Measurements from ENCODE around the gene HSPA13.
"Not testable (repeated sequence)": the region's sequence is repeated elsewhere in the genome, so short reads cannot be mapped to it uniquely, and the experiment has no call there.

Gene HSPA13
- 33.0 to 151 (median 77.2) reads per million in 3 experiments for total RNA-seq

GRCh38 chr21:14382835-14383595 lies at the start of gene HSPA13:
HSPA13 (minus strand) TSS chr21:14383146; CDS start chr21:14383119, 27 bp downstream.
- DNase-seq: peak; percentile 100

GRCh38 chr21:14418920-14419319 lies 36.0 kb upstream of the HSPA13 start:
- DNase-seq: no peak

- no peak for DNase-seq
Observed at GRCh38 chr21:14414932-14415508, 32.1 kb upstream of the HSPA13 start.

- DNase-seq: no peak
Observed at GRCh38 chr21:14405962-14406361, 23.0 kb upstream of the HSPA13 start.

- DNase-seq: no peak
Observed at GRCh38 chr21:14405225-14405624, 22.3 kb upstream of the HSPA13 start.

- peak; percentile 28 for DNase-seq
Observed at GRCh38 chr21:14403681-14404318, 20.9 kb upstream of the HSPA13 start.

- no peak for DNase-seq
Observed at GRCh38 chr21:14401217-14401616, 18.3 kb upstream of the HSPA13 start.

GRCh38 chr21:14388282-14388681 lies 5.3 kb upstream of the HSPA13 start:
- no peak for DNase-seq

- DNase-seq: no peak
Observed at GRCh38 chr21:14384453-14384852, 1.5 kb upstream of the HSPA13 start.

GRCh38 chr21:14383596-14384180 lies 742 bp upstream of the HSPA13 start:
- no peak for DNase-seq

GRCh38 chr21:14382486-14382834 lies 486 bp downstream of the HSPA13 start:
- no peak for DNase-seq

GRCh38 chr21:14376854-14377253 lies 6.1 kb downstream of the HSPA13 start:
- DNase-seq: no peak

- no peak for DNase-seq
Observed at GRCh38 chr21:14366998-14367397, 15.9 kb downstream of the HSPA13 start.

- DNase-seq: no peak
Observed at GRCh38 chr21:14361958-14362357, 21.0 kb downstream of the HSPA13 start.

- no peak for DNase-seq
Observed at GRCh38 chr21:14358775-14359174, 24.2 kb downstream of the HSPA13 start.

GRCh38 chr21:14356746-14357145 lies 26.2 kb downstream of the HSPA13 start:
- no peak for DNase-seq

GRCh38 chr21:14354515-14354914 lies 28.4 kb downstream of the HSPA13 start:
- DNase-seq: no peak

- no peak for DNase-seq
Observed at GRCh38 chr21:14353726-14354125, 29.2 kb downstream of the HSPA13 start.

- DNase-seq: no peak
Observed at GRCh38 chr21:14353231-14353630, 29.7 kb downstream of the HSPA13 start.

GRCh38 chr21:14327346-14327745 lies 55.6 kb downstream of the HSPA13 start:
- not testable (repeated sequence) for DNase-seq

- no peak for DNase-seq
Observed at GRCh38 chr21:14325595-14325994, 57.4 kb downstream of the HSPA13 start.
